ENCODE data around the gene TMEM245. TPM values are rescaled to one million over a fixed set of nuclear protein-coding genes. Genes with fewer than 3 reads are reported as not detected.

The TMEM245 gene
- total RNA-seq, 1 experiment from 2014 or later, result 59.8 TPM

DNA sequence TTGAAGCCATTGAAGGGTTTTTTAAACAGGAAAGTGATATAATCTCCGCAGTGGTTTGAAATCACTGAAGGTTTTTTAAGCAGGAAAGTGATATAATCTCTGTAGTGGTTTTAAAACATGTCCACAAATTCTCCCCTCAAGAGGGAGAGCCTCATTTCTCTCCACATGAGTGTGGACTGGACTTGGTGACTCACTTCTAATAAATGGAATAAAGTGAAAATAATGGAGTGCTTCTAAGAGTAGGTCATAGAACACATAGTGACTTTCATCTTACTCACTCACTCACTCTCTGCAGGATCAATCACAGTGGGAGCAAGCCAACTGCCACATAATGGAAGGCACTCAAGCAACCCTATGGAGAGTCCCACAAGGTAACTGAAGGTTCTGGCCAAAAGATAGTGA is 118.5 kb downstream of the TMEM245 start:
- Histone ChIP-seq H3K9me3 (ENCODE audit: low read depth, low read length, poor library complexity, severe bottlenecking) (peaks cover 17% of the 10 kb centered on the region), H3K36me3 (ENCODE audit: insufficient read depth, low read length, poor library complexity, severe bottlenecking) (no peaks in the 10 kb centered on the region), H3K27ac (ENCODE audit: low read depth, low read length, poor library complexity, severe bottlenecking) (no peak overlapping the region), H3K4me1 (ENCODE audit: insufficient read depth, low read length, poor library complexity, severe bottlenecking) (no peaks in the 10 kb centered on the region), H3K27me3 (replicated peaks; ENCODE audit: insufficient read depth, low read depth, low read length, poor library complexity) (no peaks in the 10 kb centered on the region), H3K4me3 (ENCODE audit: low read depth, low read length, poor library complexity, severe bottlenecking) (no peak overlapping the region)
- intact Hi-C loops (cut with micrococcal nuclease; ENCODE audit: unreplicated experiment), result no loop called here
- ChIA-PET CTCF (no interaction called here), POLR2A (ENCODE audit: low non-redundant PET) (no interaction called here)
- TF ChIP-seq EZH2 (IDR thresholded peaks at IDR 0.05; ENCODE audit: borderline replicate concordance, low read depth, low read length, poor library complexity, severe bottlenecking) (no peak), CTCF (conservative IDR thresholded peaks at IDR 0.05; ENCODE audit: low read depth, low read length) (no peak)
- BruUV-seq (replicated peaks), result no TSS peak
- DNase-seq (ENCODE audit: low spot score), result peak; percentile 31

DNA sequence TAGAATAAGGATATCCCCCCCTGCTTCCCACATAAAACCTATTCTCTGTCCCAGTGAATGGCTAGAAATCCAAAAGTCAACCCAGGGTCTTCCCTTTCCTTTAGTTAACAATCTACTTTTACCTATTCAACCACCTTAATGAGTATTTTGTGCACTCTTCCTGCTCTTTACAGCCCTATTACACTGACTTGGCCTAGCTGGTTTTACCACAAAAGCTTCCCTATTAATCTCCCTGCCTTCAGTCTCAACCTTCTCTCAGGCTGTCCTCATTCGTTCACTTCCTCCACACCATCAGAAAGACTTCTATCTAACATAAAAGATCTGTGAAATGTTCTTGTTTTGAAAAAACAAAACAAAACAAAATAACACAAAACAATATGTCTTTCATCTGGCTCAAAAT is 122.6 kb downstream of the TMEM245 start:
- intact Hi-C loops (cut with micrococcal nuclease; ENCODE audit: unreplicated experiment), result no loop called here
- no peak for DNase-seq (ENCODE audit: low spot score)
- Histone ChIP-seq H3K4me3 (ENCODE audit: low read depth, low read length, poor library complexity, severe bottlenecking) (no peak overlapping the region), H3K4me1 (ENCODE audit: insufficient read depth, low read length, poor library complexity, severe bottlenecking) (no peaks in the 10 kb centered on the region), H3K27me3 (replicated peaks; ENCODE audit: insufficient read depth, low read depth, low read length, poor library complexity) (no peaks in the 10 kb centered on the region), H3K36me3 (ENCODE audit: insufficient read depth, low read length, poor library complexity, severe bottlenecking) (no peaks in the 10 kb centered on the region), H3K27ac (ENCODE audit: low read depth, low read length, poor library complexity, severe bottlenecking) (no peak overlapping the region), H3K9me3 (ENCODE audit: low read depth, low read length, poor library complexity, severe bottlenecking) (no peaks in the 10 kb centered on the region)
- ChIA-PET POLR2A (ENCODE audit: low non-redundant PET) (no interaction called here), CTCF (no interaction called here)
- TF ChIP-seq CTCF (conservative IDR thresholded peaks at IDR 0.05; ENCODE audit: low read depth, low read length) (no peak), EZH2 (IDR thresholded peaks at IDR 0.05; ENCODE audit: borderline replicate concordance, low read depth, low read length, poor library complexity, severe bottlenecking) (no peak)
- BruUV-seq (replicated peaks), result no TSS peak

DNA sequence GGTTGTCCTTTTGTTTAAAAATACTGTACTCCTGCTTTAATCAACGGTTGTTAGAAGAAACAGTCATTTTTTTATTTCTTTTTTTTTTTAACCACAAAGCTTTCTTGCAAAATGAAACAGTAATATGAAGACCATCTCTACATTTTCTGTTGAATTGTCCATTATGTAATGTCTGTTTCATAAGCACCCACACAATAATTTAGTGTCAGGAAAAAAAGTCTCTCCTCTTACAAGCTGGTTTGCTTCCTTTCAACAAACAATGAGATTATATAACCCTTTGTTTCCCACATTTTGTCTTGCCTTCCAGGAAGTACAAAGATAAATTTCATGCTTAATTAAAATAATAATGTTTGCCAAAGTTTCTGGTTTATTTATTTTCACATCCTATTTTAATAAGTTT is 123.1 kb downstream of the TMEM245 start:
- CTCF ChIA-PET, result no interaction called here
- POLR2A ChIA-PET (ENCODE audit: low non-redundant PET), result no interaction called here

More for the DNA sequence above, 123.1 kb downstream of the TMEM245 start:
- no peaks in the 10 kb centered on the region for H3K4me1 ChIP-seq (ENCODE audit: insufficient read depth, low read length, poor library complexity, severe bottlenecking)
- intact Hi-C loops (cut with micrococcal nuclease; ENCODE audit: unreplicated experiment), result no loop called here
- H3K36me3 ChIP-seq (ENCODE audit: insufficient read depth, low read length, poor library complexity, severe bottlenecking), result no peaks in the 10 kb centered on the region
- no peak for TF ChIP-seq CTCF (conservative IDR thresholded peaks at IDR 0.05; ENCODE audit: low read depth, low read length)
- no peak for TF ChIP-seq EZH2 (IDR thresholded peaks at IDR 0.05; ENCODE audit: borderline replicate concordance, low read depth, low read length, poor library complexity, severe bottlenecking)
- no peak overlapping the region for H3K4me3 ChIP-seq (ENCODE audit: low read depth, low read length, poor library complexity, severe bottlenecking)
- no peaks in the 10 kb centered on the region for H3K27me3 ChIP-seq (replicated peaks; ENCODE audit: insufficient read depth, low read depth, low read length, poor library complexity)
- no peaks in the 10 kb centered on the region for H3K9me3 ChIP-seq (ENCODE audit: low read depth, low read length, poor library complexity, severe bottlenecking)
- no peak overlapping the region for H3K27ac ChIP-seq (ENCODE audit: low read depth, low read length, poor library complexity, severe bottlenecking)
- DNase-seq (ENCODE audit: low spot score), result no peak
- BruUV-seq (replicated peaks), result no TSS peak
